Upper lobe of left lung (tissue), 6 donors: ENCODE data around the gene HSPG2. TPM values are rescaled to one million over a fixed set of nuclear protein-coding genes. Genes with fewer than 3 reads are reported as not detected.
A peak's percentile ranks its signal among the peaks of the same experiment; 100 is the strongest.
"Not testable (repeated sequence)": the region's sequence is repeated elsewhere in the genome, so short reads cannot be mapped to it uniquely, and the experiment has no call there.

Source experiments
- ATAC-seq, 2 donors: fragments of 200-7000 bp; cut with Tn5 transposase; one replicate each; pipeline ENCODE4 v1.9.1; 2022; ENCODE audit warnings: mild to moderate bottlenecking in 2 of 2, moderate library complexity in 2 of 2; ENCODE audit not compliant: low FRiP score in 2 of 2
- DNase-seq, 2 donors: peaks; one replicate each; pipeline ENCODE4 v3.0.0-alpha.2; 2019 to 2020
- H3K27ac ChIP-seq, 4 donors: fragments of 200-600 bp; sonication (generic); one replicate each; pipeline ENCODE4 v1.5.1; 2016 to 2019
- H3K27me3 ChIP-seq, 4 donors: fragments of 200-600 bp; sonication (generic); one replicate each; pipeline ENCODE4 v1.5.1; 2017 to 2019
- H3K36me3 ChIP-seq, 4 donors: fragments of 200-600 bp; sonication (generic); one replicate each; pipeline ENCODE4 v1.5.1; 2016 to 2019
- H3K4me1 ChIP-seq, 4 donors: fragments of 200-600 bp; sonication (generic); one replicate each; pipeline ENCODE4 v1.5.1; 2018 to 2019
- H3K4me3 ChIP-seq, 4 donors: fragments of 200-600 bp; sonication (generic); one replicate each; pipeline ENCODE4 v1.5.1; 2017 to 2019; ENCODE audit warnings: mild to moderate bottlenecking in 2 of 4, moderate library complexity in 1 of 4
- H3K9me3 ChIP-seq, 4 donors: fragments of 200-600 bp; sonication (generic); one replicate each; pipeline ENCODE4 v1.5.1; 2018 to 2019
- EP300 ChIP-seq, 4 donors: sonication (generic); formaldehyde crosslinking; IDR thresholded peaks; one replicate each; pipeline ENCODE4 v1.5.1; 2017; ENCODE audit warnings: antibody characterized with exemption in 4 of 4, control low read depth in 2 of 4
- POLR2A ChIP-seq, 4 donors: fragments of 450-650 bp; IDR thresholded peaks; one replicate each; pipeline ENCODE4 v1.5.1; 2016 to 2017; ENCODE audit warnings: antibody characterized with exemption in 4 of 4, mild to moderate bottlenecking in 2 of 4
- POLR2AphosphoS5 ChIP-seq, 2 donors: sonication (generic); formaldehyde crosslinking; IDR thresholded peaks; one replicate each; pipeline ENCODE4 v1.5.1; 2017; ENCODE audit warnings: antibody characterized with exemption in 2 of 2
- WGBS, 2 donors: methylation state at CpG; one replicate each; pipeline ENCODE4 v1.1.5; 2017 to 2018; 5-methylcytosine and 5-hydroxymethylcytosine counted together
- total RNA-seq, 6 donors: library from RNA; depleted of rRNA in 4 of 6; stranded (reverse); fragments of >200 nt in 4 of 6; gene quantifications; one replicate each; pipeline versions ENCODE4 v1.1.0 to v1.2.1, GENCODE V29; 2016 to 2021
- TF ChIP-seq, protein P1 (sequence below), 6 experiments: fragments of 450-650 bp in 4 of 6; fragments of 200-600 bp in 2 of 6; sonication (generic) in 2 of 6; IDR thresholded peaks; one replicate each; pipeline ENCODE4 v1.5.1; 2016 to 2019; ENCODE audit warnings: antibody characterized with exemption in 6 of 6
- donor health status: DM: no; HTN: no; CAD: no; lungs with moderate emphysema.
- donor health status: DM: no; HTN: yes; CAD: no; lungs with severe emphysema.

The HSPG2 gene
- total RNA-seq, 6 donors from 2014 or later = 104 to 433 (median 227) TPM

DNA sequence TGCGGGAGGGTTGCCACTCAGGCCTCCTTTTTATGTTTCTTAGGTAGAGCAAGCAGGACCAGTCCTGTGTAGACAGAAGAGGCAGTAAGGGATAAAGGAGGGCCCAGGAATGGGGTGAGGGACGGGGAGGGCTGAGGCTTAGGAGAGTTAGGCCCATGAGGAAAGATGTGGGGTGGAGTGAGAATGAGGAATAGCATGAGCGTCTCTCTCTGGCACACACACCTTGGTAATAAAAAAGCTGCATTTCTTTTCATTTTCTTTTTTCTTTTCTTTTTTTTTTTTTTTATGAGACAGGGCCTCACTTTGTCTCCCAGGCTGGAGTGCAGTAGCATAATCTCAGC is 7.6 kb upstream of the HSPG2 start:
- ATAC-seq (no peak), DNase-seq (no peak)
- Histone ChIP-seq H3K27ac (no peak overlapping the region), H3K4me3 (no peak overlapping the region), H3K9me3 (no peaks in the 10 kb centered on the region), H3K27me3 (no peaks in the 10 kb centered on the region), H3K36me3 (no peaks in the 10 kb centered on the region), H3K4me1 (peaks cover 5 to 15% (median 10%) of the 10 kb centered on the region in 4 donors)
- TF ChIP-seq POLR2A (IDR thresholded peaks at IDR 0.05) (no peak), EP300 (IDR thresholded peaks at IDR 0.05) (no peak), POLR2AphosphoS5 (IDR thresholded peaks at IDR 0.05) (no peak)
- TF ChIP-seq, protein P1, sequence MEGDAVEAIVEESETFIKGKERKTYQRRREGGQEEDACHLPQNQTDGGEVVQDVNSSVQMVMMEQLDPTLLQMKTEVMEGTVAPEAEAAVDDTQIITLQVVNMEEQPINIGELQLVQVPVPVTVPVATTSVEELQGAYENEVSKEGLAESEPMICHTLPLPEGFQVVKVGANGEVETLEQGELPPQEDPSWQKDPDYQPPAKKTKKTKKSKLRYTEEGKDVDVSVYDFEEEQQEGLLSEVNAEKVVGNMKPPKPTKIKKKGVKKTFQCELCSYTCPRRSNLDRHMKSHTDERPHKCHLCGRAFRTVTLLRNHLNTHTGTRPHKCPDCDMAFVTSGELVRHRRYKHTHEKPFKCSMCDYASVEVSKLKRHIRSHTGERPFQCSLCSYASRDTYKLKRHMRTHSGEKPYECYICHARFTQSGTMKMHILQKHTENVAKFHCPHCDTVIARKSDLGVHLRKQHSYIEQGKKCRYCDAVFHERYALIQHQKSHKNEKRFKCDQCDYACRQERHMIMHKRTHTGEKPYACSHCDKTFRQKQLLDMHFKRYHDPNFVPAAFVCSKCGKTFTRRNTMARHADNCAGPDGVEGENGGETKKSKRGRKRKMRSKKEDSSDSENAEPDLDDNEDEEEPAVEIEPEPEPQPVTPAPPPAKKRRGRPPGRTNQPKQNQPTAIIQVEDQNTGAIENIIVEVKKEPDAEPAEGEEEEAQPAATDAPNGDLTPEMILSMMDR (IDR thresholded peaks at IDR 0.05) = no peak
- 81 to 97% methylated on average over 3 of the region's 3 CpGs for WGBS, 2 donors

DNA sequence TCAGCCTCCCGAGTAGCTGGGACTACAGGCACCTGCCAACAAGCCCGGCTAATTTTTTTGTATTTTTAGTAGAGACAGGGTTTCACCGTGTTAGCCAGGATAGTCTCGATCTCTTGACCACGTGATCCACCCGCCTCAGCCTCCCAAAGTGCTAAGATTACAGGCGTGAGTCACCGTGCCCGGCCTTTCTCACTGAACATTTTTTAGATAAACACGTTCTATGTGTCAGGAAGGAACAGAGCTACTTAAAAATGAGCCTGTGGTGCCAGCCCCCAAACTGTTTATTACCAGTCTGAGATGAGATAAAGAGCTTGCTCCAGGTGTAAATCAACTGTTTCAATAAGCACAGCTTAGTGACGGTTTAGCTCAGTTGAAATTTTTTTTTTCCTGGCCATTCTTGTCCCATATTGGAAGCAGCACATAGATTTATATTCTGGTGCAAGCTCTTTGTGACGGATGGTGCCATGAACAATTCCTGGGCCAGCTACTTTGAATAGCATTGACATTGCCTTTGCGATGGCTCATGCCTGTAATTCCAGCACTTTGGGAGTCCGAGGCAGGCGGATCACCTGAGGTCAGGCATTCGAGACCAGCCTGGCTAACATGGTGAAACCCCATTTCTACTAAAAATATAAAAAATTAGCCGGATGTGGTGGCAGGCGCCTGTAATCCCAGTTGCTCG is 6.0 kb upstream of the HSPG2 start:
- H3K27ac ChIP-seq, H3K9me3 ChIP-seq, H3K27me3 ChIP-seq, DNase-seq, ATAC-seq, H3K36me3 ChIP-seq, H3K4me3 ChIP-seq: not testable (repeated sequence)
- 65 to 71% methylated on average over 19 of the region's 19 CpGs for WGBS, 2 donors
- peaks cover 21 to 31% (median 25%) of the 10 kb centered on the region in 4 donors for H3K4me1 ChIP-seq

DNA sequence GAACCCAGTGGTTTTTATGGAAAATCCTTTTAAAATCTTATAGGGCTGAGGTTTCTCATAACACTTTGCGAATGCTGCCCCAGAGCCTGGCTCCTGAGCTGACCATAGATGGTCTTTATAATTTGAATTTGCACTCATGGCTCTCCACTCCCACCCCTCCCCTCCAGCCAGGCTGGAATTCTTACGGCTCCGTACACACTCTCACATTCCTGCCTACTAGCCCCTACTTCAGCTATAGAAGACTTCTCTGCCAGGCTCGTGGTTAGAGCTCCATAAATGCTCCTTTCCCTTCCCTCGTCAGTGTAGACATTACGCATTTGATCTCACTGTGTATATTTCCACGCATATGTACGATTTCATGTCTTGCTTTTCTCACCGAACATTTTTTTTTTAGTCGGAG is 5.4 kb upstream of the HSPG2 start:
- Histone ChIP-seq H3K9me3 (no peaks in the 10 kb centered on the region), H3K4me3 (no peak overlapping the region), H3K27me3 (no peaks in the 10 kb centered on the region), H3K27ac (no peak overlapping the region), H3K4me1 (peaks cover 26 to 37% (median 30%) of the 10 kb centered on the region in 4 donors), H3K36me3 (no peaks in the 10 kb centered on the region)
- 75 to 77% methylated on average over 10 of the region's 10 CpGs for WGBS, 2 donors
- ATAC-seq (no peak), DNase-seq (no peak)
- TF ChIP-seq POLR2AphosphoS5 (IDR thresholded peaks at IDR 0.05) (no peak), EP300 (IDR thresholded peaks at IDR 0.05) (no peak)
- TF ChIP-seq, protein P1 (IDR thresholded peaks at IDR 0.05) = no peak

DNA sequence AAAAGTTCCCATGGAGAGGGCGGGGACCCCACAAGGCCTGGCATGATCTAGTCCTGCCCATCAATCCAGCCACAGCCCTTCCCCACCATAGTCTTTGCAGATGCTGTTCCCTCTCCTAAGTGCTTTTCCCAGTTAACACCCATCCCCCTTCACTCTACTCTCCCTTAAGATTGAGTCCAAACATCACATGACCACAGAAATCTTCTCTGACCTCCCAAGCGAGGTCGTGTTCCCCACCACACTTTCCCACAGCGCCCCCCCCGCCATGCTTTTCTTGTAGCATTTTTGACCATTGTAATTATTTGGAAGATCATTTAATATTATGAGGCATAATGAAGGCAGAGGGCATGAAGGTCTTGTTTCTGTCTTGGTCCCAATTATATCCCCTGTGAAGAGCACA is 4.3 kb upstream of the HSPG2 start:
- Histone ChIP-seq H3K36me3 (no peaks in the 10 kb centered on the region), H3K27ac (no peak overlapping the region), H3K27me3 (no peaks in the 10 kb centered on the region), H3K9me3 (no peaks in the 10 kb centered on the region), H3K4me3 (no peak overlapping the region), H3K4me1 (peaks cover 25 to 38% (median 28%) of the 10 kb centered on the region in 4 donors)
- 89 to 94% methylated on average over 5 of the region's 5 CpGs for WGBS, 2 donors
- TF ChIP-seq POLR2A (IDR thresholded peaks at IDR 0.05) = no peak
- TF ChIP-seq EP300 (IDR thresholded peaks at IDR 0.05) = no peak
- no peak for TF ChIP-seq POLR2AphosphoS5 (IDR thresholded peaks at IDR 0.05)
- TF ChIP-seq, protein P1 (IDR thresholded peaks at IDR 0.05) = no peak
- ATAC-seq (no peak), DNase-seq (no peak)

DNA sequence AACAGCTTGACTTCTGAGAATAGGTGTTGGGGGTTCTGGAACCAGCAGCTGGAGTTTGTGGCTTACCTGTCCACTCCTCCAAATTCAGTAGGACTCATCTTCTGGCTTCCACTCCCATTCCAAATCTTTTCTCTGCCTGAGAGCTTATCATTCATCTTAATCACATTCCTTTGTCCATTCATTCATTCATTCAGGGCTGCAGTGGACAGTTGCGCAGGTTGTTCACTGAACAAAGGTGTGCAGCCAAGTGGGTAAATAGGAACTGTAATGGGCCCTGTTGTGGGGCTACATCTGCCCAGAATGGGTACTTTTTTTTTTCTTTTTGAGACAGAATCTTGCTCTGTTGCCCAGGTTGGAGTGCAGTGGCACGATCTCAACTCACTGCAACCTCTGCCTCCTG is 3.4 kb upstream of the HSPG2 start:
- Histone ChIP-seq H3K27ac (peak overlapping the region in 3 of 4 donors; percentile 48 to 82 (median 68)), H3K4me3 (no peak overlapping the region), H3K9me3 (no peaks in the 10 kb centered on the region), H3K27me3 (no peaks in the 10 kb centered on the region), H3K4me1 (peaks cover 29 to 47% (median 32%) of the 10 kb centered on the region in 4 donors), H3K36me3 (no peaks in the 10 kb centered on the region)
- DNase-seq (no peak), ATAC-seq (no peak)
- TF ChIP-seq, protein P1 (IDR thresholded peaks at IDR 0.05) = no peak
- TF ChIP-seq EP300 (IDR thresholded peaks at IDR 0.05) (no peak), POLR2AphosphoS5 (IDR thresholded peaks at IDR 0.05) (no peak), POLR2A (IDR thresholded peaks at IDR 0.05) (no peak)
- 94 to 100% methylated on average over 2 of the region's 2 CpGs for WGBS, 2 donors
